Tibial artery (tissue), 4 donors: ENCODE data around the gene BLM.

ENCODE experiments used
- DNase-seq, 2 donors: peaks; one replicate each; pipeline ENCODE4 v3.0.0-alpha.2; 2019
- H3K27ac ChIP-seq, 2 donors: fragments of 200-600 bp; sonication (generic) in 1 of 2; 1 replicate in 1 of 2; 2 replicates in 1 of 2; pipeline ENCODE4 v1.5.1; 2018 to 2019; ENCODE audit warnings: mild to moderate bottlenecking in 1 of 2
- H3K27me3 ChIP-seq, 2 donors: fragments of 200-600 bp; sonication (generic) in 1 of 2; one replicate each; pipeline versions ENCODE4 v1.5.1 to v1.6.0; 2016 to 2019
- H3K36me3 ChIP-seq, 3 donors: fragments of 200-600 bp; sonication (generic) in 2 of 3; one replicate each; pipeline ENCODE4 v1.5.1; 2016 to 2019; ENCODE audit warnings: mild to moderate bottlenecking in 2 of 3
- H3K4me1 ChIP-seq, 4 donors: fragments of 200-600 bp; sonication (generic) in 2 of 4; 1 replicate in 3 of 4; 2 replicates in 1 of 4; pipeline ENCODE4 v1.5.1; 2016 to 2019
- H3K4me3 ChIP-seq, 2 donors: fragments of 200-600 bp; sonication (generic) in 1 of 2; 1 replicate in 1 of 2; 2 replicates in 1 of 2; pipeline ENCODE4 v1.5.1; 2018 to 2019; ENCODE audit warnings: mild to moderate bottlenecking in 2 of 2
- H3K9me3 ChIP-seq, 3 donors: fragments of 200-600 bp; sonication (generic) in 1 of 3; one replicate each; pipeline ENCODE4 v1.5.1; 2016 to 2019
- intact Hi-C: fragments of 100-400 bp; cut with DNase I; formaldehyde crosslinking; loops from one replicate; pipeline ENCODE4 v1.15.0; 2023; ENCODE audit warnings: low total_unique reads
- TF ChIP-seq, protein P1 (sequence below), 2 experiments: fragments of 200-600 bp in 1 of 2; fragments of 450-650 bp in 1 of 2; IDR thresholded peaks; one replicate each; pipeline ENCODE4 v1.5.1; 2017 to 2019; ENCODE audit warnings: antibody characterized with exemption in 2 of 2, mild to moderate bottlenecking in 1 of 2, moderate library complexity in 1 of 2

The BLM gene

DNA sequence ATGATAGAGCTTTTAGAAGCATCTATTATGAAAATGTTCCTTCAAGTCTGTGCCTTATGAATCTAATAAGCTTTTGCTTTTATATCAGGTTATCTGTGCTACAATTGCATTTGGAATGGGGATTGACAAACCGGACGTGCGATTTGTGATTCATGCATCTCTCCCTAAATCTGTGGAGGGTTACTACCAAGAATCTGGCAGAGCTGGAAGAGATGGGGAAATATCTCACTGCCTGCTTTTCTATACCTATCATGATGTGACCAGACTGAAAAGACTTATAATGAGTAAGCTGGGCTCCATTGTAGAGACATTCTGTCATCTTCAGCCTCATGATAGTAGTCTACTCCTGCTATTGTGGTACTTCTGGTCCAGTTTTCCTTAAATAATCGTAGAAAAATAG is 73.4 kb downstream of the BLM start:
- no peak for DNase-seq
- H3K36me3 ChIP-seq, result no peaks in the 10 kb centered on the region
- H3K9me3 ChIP-seq, result no peaks in the 10 kb centered on the region
- TF ChIP-seq, protein P1, sequence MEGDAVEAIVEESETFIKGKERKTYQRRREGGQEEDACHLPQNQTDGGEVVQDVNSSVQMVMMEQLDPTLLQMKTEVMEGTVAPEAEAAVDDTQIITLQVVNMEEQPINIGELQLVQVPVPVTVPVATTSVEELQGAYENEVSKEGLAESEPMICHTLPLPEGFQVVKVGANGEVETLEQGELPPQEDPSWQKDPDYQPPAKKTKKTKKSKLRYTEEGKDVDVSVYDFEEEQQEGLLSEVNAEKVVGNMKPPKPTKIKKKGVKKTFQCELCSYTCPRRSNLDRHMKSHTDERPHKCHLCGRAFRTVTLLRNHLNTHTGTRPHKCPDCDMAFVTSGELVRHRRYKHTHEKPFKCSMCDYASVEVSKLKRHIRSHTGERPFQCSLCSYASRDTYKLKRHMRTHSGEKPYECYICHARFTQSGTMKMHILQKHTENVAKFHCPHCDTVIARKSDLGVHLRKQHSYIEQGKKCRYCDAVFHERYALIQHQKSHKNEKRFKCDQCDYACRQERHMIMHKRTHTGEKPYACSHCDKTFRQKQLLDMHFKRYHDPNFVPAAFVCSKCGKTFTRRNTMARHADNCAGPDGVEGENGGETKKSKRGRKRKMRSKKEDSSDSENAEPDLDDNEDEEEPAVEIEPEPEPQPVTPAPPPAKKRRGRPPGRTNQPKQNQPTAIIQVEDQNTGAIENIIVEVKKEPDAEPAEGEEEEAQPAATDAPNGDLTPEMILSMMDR (IDR thresholded peaks at IDR 0.05), result no peak
- no peak overlapping the region for H3K4me3 ChIP-seq
- H3K27ac ChIP-seq, result no peak overlapping the region
- H3K27me3 ChIP-seq, result no peaks in the 10 kb centered on the region
- no peaks in the 10 kb centered on the region for H3K4me1 ChIP-seq
- intact Hi-C loops, result no loop called here

DNA sequence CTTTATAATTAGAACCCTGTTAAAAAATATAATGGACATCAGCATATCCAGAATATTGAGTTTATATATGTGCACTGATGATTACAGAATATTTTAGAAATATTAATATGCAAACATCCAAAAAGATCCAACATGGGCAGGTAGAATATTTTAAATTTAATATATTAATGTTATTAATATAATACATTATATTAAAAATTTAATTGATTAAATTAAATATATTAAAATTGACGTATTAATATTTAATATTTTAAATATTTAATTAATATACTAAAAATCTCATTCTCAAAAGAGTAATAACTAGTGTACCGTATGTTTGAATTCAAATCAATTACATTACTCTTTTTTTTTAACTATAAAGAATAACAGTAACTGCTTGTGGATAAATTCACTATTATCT is 77.4 kb downstream of the BLM start:
- TF ChIP-seq, protein P1 (IDR thresholded peaks at IDR 0.05), result no peak
- Histone ChIP-seq H3K27me3 (no peaks in the 10 kb centered on the region), H3K4me1 (no peaks in the 10 kb centered on the region), H3K9me3 (no peaks in the 10 kb centered on the region), H3K36me3 (no peaks in the 10 kb centered on the region), H3K4me3 (no peak overlapping the region), H3K27ac (no peak overlapping the region)
- intact Hi-C loops, result no loop called here
- no peak for DNase-seq

DNA sequence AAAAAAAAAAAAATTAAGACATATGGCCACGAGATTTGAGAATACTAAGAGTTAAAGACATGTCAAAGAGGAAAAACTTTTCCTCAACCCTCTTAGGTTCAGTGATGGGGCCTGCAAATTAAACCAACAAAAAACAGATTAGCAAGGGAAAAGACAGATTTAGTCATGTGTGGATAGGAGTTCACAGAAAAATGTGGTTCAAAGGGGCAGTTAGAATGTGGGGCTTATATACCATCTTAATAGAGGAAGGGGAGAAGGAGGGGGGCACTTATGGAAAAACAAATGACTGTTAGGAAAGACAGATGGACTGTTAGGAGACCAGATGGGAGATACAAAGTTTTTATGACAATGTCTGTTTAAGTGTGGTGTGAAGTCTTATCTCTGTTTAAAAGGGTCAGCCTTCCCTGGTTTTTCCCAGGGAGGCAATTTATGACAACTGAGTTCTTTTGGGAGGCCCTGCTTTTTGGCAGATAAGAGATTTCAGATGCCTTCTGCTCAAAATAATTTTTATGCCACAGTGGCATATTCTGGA is 82.6 kb downstream of the BLM start:
- H3K9me3 ChIP-seq, result no peaks in the 10 kb centered on the region
- no peak overlapping the region for H3K27ac ChIP-seq
- DNase-seq, result no peak
- intact Hi-C loops, result no loop called here
- no peaks in the 10 kb centered on the region for H3K4me1 ChIP-seq
- TF ChIP-seq, protein P1 (IDR thresholded peaks at IDR 0.05), result no peak
- H3K4me3 ChIP-seq, result no peak overlapping the region
- H3K27me3 ChIP-seq, result no peaks in the 10 kb centered on the region
- no peaks in the 10 kb centered on the region for H3K36me3 ChIP-seq

DNA sequence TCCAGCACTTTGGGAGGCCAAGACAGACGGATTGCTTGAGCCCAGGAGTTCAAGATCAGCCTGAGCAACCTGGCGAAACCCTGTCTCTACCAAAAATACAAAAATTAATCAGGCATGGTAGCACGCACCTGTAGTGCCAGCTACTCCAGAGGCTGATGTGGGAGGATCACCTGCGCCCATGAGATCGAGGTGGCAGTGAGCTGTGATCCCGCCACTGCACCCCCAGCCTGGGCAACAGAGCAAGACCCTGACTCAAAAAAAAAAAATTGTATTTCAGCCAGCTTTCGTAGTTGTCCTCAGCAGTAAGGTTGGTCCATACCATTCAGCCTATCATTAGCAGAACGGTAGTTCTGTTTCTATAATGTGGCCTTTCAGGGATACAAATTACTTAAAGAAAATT is 84.7 kb downstream of the BLM start:
- Histone ChIP-seq H3K9me3 (no peaks in the 10 kb centered on the region), H3K4me1 (no peaks in the 10 kb centered on the region), H3K4me3 (no peak overlapping the region), H3K36me3 (no peaks in the 10 kb centered on the region), H3K27ac (no peak overlapping the region), H3K27me3 (no peaks in the 10 kb centered on the region)
- no peak for DNase-seq
- TF ChIP-seq, protein P1 (IDR thresholded peaks at IDR 0.05), result no peak
- intact Hi-C loops, result no loop called here

DNA sequence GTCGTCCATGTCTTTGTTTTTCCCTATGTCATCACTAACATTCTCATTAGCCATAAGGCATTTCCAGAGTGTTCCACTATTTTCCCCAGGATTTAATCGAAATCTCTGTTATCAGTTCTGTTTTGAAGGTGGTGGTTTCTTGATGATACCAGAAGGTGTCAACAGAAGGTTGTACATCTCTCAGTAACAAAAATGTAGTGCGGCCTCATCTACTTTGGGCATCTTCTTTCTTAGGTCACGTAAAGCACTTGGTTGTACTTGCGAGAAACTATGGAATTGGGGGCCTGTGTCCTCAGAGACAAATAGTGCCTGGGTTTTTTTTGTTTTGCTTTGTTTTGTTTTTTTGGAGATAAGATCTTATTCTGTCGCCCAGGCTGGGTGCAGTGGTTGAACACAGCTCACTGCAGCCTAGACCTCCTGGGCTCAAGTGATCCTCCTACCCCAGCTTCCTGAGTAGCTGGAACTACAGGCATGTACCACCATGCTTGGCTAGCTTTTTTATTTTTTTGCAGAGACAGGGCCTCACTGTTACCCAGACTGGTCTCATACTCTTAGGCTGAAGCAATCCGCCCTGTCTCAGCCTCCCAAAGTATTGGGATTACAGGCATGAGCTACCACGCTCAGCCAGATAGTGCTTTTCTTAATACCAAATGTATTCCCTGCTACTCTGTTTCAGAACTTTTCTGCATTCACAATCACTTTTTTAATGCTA is 90.1 kb downstream of the BLM start:
- Histone ChIP-seq H3K27ac (no peak overlapping the region), H3K4me1 (no peaks in the 10 kb centered on the region), H3K27me3 (no peaks in the 10 kb centered on the region), H3K4me3 (no peak overlapping the region), H3K9me3 (no peaks in the 10 kb centered on the region), H3K36me3 (no peaks in the 10 kb centered on the region)
- intact Hi-C loops, result no loop called here
- no peak for DNase-seq
- TF ChIP-seq, protein P1 (IDR thresholded peaks at IDR 0.05), result no peak

DNA sequence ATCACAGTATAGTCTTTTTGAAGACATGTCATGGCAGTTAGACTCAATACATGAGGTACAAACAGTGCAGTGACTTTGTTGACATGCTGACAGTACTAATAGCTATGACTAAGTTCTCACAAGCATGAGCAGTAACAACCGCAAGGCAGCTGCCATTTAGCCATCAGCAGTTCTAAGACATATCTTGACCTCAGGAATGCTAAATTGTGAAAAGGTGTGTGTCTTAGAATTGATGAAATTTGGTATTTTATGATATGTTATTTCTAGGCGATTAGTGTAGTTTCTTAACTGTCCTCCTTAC is 90.6 kb downstream of the BLM start:
- Histone ChIP-seq H3K36me3 (no peaks in the 10 kb centered on the region), H3K27me3 (no peaks in the 10 kb centered on the region), H3K27ac (no peak overlapping the region), H3K4me1 (no peaks in the 10 kb centered on the region), H3K4me3 (no peak overlapping the region), H3K9me3 (no peaks in the 10 kb centered on the region)
- DNase-seq, result no peak
- intact Hi-C loops, result no loop called here
- TF ChIP-seq, protein P1 (IDR thresholded peaks at IDR 0.05), result no peak
